HG03571 (cell line): Measurements from ENCODE around the gene EXOSC9.

Experiments
- ATAC-seq: cut with Tn5 transposase; IDR thresholded peaks from one replicate; pipeline ENCODE4 v1.9.1; 2021; ENCODE audit not compliant: unreplicated experiment

The EXOSC9 gene

GRCh38 chr4:121788896-121789295, 12.2 kb upstream of the EXOSC9 start:
- ATAC-seq, result peak; percentile 82

GRCh38 chr4:121789455-121789854, 11.7 kb upstream of the EXOSC9 start:
- no peak for ATAC-seq

- ATAC-seq, result no peak
Observed at GRCh38 chr4:121789960-121790829, 10.9 kb upstream of the EXOSC9 start.

- ATAC-seq, result no peak
Observed at GRCh38 chr4:121790976-121791375, 10.1 kb upstream of the EXOSC9 start.

- ATAC-seq, result no peak
Observed at GRCh38 chr4:121791481-121791880, 9.6 kb upstream of the EXOSC9 start.

- ATAC-seq, result no peak
Observed at GRCh38 chr4:121792966-121793365, 8.2 kb upstream of the EXOSC9 start.

GRCh38 chr4:121794505-121795188, 6.5 kb upstream of the EXOSC9 start:
- ATAC-seq, result no peak

- no peak for ATAC-seq
Observed at GRCh38 chr4:121796283-121796682, 4.8 kb upstream of the EXOSC9 start.

- no peak for ATAC-seq
Observed at GRCh38 chr4:121799208-121799823, 1.8 kb upstream of the EXOSC9 start.

GRCh38 chr4:121799867-121800501, 1.1 kb upstream of the EXOSC9 start:
- no peak for ATAC-seq

GRCh38 chr4:121800638-121800960, 524 bp upstream of the EXOSC9 start:
- ATAC-seq, result peak; percentile 24

- ATAC-seq, result no peak
Observed at GRCh38 chr4:121801715-121802075, 572 bp downstream of the EXOSC9 start.

GRCh38 chr4:121806411-121806810, 5.3 kb downstream of the EXOSC9 start:
- ATAC-seq, result no peak

- no peak for ATAC-seq
Observed at GRCh38 chr4:121811122-121811521, 10.0 kb downstream of the EXOSC9 start.

- ATAC-seq, result no peak
Observed at GRCh38 chr4:121814756-121815155, 13.6 kb downstream of the EXOSC9 start.

GRCh38 chr4:121817006-121817405, 15.9 kb downstream of the EXOSC9 start:
- no peak for ATAC-seq

GRCh38 chr4:121817701-121818100, 16.6 kb downstream of the EXOSC9 start:
- ATAC-seq, result no peak

GRCh38 chr4:121818215-121818614, 17.1 kb downstream of the EXOSC9 start:
- ATAC-seq, result no peak

GRCh38 chr4:121819216-121819965, 18.3 kb downstream of the EXOSC9 start:
- ATAC-seq, result no peak

GRCh38 chr4:121822047-121822446, 20.9 kb downstream of the EXOSC9 start:
- ATAC-seq, result no peak
